ENCODE measurements around the gene WWC1. TPM values are rescaled to one million over a fixed set of nuclear protein-coding genes. Genes with fewer than 3 reads are reported as not detected.
A peak's percentile ranks its signal among the peaks of the same experiment; 100 is the strongest.

Gene WWC1
- total RNA-seq, 1 experiment from 2014 or later = 190 TPM

DNA sequence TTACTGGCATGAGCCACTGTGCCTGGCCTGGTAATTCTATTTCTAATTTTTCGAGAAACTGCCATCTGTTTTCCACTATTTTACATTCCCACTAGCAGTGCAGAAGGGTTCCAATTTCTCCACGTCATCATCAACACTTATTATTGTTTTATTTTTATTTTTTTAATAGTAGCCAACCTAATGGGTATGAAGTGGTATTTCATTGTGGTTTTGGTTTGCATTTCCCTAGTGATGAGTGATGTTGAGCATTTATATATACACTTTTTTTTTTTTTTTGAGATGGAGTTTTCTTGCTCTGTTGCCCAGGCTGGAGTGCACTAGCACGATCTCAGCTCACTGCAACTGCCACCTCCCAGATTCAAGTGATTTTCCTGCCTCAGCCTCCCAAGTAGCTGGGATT lies 28.3 kb downstream of the WWC1 start:
- H3K27ac Mint-ChIP-seq (ENCODE audit: unreplicated experiment) = no peak overlapping the region
- TF ChIP-seq, protein P1, sequence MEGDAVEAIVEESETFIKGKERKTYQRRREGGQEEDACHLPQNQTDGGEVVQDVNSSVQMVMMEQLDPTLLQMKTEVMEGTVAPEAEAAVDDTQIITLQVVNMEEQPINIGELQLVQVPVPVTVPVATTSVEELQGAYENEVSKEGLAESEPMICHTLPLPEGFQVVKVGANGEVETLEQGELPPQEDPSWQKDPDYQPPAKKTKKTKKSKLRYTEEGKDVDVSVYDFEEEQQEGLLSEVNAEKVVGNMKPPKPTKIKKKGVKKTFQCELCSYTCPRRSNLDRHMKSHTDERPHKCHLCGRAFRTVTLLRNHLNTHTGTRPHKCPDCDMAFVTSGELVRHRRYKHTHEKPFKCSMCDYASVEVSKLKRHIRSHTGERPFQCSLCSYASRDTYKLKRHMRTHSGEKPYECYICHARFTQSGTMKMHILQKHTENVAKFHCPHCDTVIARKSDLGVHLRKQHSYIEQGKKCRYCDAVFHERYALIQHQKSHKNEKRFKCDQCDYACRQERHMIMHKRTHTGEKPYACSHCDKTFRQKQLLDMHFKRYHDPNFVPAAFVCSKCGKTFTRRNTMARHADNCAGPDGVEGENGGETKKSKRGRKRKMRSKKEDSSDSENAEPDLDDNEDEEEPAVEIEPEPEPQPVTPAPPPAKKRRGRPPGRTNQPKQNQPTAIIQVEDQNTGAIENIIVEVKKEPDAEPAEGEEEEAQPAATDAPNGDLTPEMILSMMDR (IDR thresholded peaks at IDR 0.05; ENCODE audit: unreplicated experiment) = no peak
- CTCF ChIA-PET = interaction anchor here (0.6 kb wide), 2 partner anchors 96 to 115 kb away, joined by 4 to 6 read pairs; no protein-coding TSS in a partner anchor
- H3K4me3 Mint-ChIP-seq (ENCODE audit: low read depth, unreplicated experiment) = no peak overlapping the region
- intact Hi-C loops (cut with micrococcal nuclease; ENCODE audit: unreplicated experiment) = no loop called here
- peaks cover 75% of the 10 kb centered on the region for H3K36me3 Mint-ChIP-seq (ENCODE audit: insufficient read depth, unreplicated experiment)
- H3K4me1 Mint-ChIP-seq (ENCODE audit: low read depth, unreplicated experiment) = peaks cover 82% of the 10 kb centered on the region
- BruUV-seq (replicated peaks) = no TSS peak
- H3K27me3 Mint-ChIP-seq (ENCODE audit: unreplicated experiment) = no peaks in the 10 kb centered on the region
- H3K9me3 Mint-ChIP-seq (ENCODE audit: low read depth, unreplicated experiment) = no peaks in the 10 kb centered on the region
- DNase-seq = no peak

DNA sequence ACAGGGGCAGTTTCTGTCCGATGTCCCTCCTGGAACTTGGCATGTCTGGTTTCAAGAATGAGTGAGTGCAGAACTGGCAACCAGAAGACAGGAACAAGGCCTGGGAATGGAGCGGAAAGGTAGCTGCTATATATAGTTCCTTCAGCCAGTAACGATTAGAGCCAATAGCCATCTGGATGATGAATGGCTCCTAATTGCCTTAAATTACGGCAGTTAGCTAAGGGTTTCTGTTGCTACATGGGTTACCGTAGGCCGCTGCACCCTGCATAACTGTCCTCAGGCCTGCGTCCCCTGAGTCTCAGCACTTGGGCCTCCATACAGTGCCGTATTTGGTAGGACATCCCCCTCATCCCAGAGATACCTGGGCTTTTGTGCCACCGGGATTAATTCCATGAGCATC lies 29.4 kb downstream of the WWC1 start:
- no peak for DNase-seq
- intact Hi-C loops (cut with micrococcal nuclease; ENCODE audit: unreplicated experiment) = no loop called here
- no peak overlapping the region for H3K4me3 Mint-ChIP-seq (ENCODE audit: low read depth, unreplicated experiment)
- TF ChIP-seq, protein P1 (IDR thresholded peaks at IDR 0.05; ENCODE audit: unreplicated experiment) = no peak
- H3K27me3 Mint-ChIP-seq (ENCODE audit: unreplicated experiment) = no peaks in the 10 kb centered on the region
- no TSS peak for BruUV-seq (replicated peaks)
- peaks cover 70% of the 10 kb centered on the region for H3K36me3 Mint-ChIP-seq (ENCODE audit: insufficient read depth, unreplicated experiment)
- CTCF ChIA-PET = interaction anchor here (0.9 kb wide), 1 partner anchor 25 kb away, joined by 3 read pairs; no protein-coding TSS in a partner anchor
- peaks cover 82% of the 10 kb centered on the region for H3K4me1 Mint-ChIP-seq (ENCODE audit: low read depth, unreplicated experiment)
- H3K9me3 Mint-ChIP-seq (ENCODE audit: low read depth, unreplicated experiment) = no peaks in the 10 kb centered on the region
- peak overlapping the region; percentile 21 for H3K27ac Mint-ChIP-seq (ENCODE audit: unreplicated experiment)

DNA sequence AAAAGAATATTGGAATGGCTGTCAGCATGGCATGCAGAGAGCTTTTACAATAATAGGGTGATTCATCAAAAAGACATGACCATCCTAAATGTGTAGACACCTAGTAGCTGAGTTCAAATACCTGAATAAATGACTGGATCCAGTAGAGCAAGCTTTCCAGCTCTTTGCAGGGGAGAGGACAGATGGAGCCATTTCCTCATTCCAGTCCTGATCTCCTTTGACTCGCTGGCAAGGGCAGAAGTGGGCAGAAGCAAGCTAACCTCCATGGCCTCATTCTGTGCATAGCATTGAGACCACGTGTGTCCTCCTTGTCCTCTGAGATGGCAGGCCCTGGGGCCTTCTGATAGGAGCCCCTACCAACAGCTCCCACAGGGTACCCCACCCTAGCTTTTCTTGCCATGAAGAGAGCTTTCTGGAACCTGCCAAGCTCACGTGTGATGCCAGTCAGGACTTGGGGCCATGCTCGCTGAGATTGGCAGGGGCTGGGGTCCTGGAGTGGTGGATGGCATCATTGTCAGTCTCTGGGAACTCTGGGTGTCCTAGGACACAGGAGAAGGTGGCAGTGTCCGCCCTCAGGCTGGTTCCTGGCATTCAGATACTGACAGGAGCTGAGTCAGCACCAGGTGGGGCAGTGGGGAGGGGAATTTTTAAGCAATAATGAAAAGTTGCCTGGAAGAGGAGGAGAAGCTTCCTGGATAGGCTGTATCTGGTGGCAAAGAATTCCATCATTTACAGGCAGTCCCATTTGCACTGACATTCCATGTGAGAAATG lies 33.6 kb downstream of the WWC1 start:
- peak; percentile 77 for DNase-seq
- intact Hi-C loops (cut with micrococcal nuclease; ENCODE audit: unreplicated experiment) = loop anchor here (1.0 to 2.0 kb wide), 2 partner anchors 8 to 22 kb away; no protein-coding TSS in a partner anchor
- CTCF ChIA-PET = interaction anchor here (0.6 to 8.6 kb wide), 17 partner anchors 9 to 124 kb away, joined by 3 to 75 read pairs (median 3); partner anchors contain the start of gene WWC1
- TF ChIP-seq, protein P1 (IDR thresholded peaks at IDR 0.05; ENCODE audit: unreplicated experiment) = no peak
- BruUV-seq (replicated peaks) = no TSS peak
- Mint-ChIP-seq H3K27ac (ENCODE audit: unreplicated experiment) (peak overlapping the region; percentile 39), H3K4me1 (ENCODE audit: low read depth, unreplicated experiment) (peaks cover 93% of the 10 kb centered on the region), H3K27me3 (ENCODE audit: unreplicated experiment) (no peaks in the 10 kb centered on the region), H3K4me3 (ENCODE audit: low read depth, unreplicated experiment) (peak overlapping the region; percentile 21), H3K9me3 (ENCODE audit: low read depth, unreplicated experiment) (no peaks in the 10 kb centered on the region), H3K36me3 (ENCODE audit: insufficient read depth, unreplicated experiment) (peaks cover 54% of the 10 kb centered on the region)

DNA sequence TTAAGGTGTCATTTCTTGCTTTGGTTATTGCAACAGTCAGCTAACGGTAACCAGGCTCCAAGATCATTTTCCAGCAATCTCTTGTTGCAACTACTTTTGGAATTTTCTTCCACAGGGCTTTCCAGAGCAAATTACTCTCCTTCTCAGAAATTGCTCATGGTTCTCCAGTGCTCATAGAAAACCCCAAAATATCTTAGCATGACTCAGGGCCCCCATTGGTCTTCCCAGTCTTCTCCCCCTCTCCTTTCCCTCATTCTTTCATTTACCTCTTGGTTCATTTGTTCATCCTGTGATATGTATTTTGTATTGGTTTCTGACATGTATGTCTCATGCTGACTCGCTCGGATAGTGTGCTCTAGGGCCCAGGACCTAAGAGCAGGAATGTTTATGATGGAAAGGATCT lies 35.6 kb downstream of the WWC1 start:
- H3K27me3 Mint-ChIP-seq (ENCODE audit: unreplicated experiment) = no peaks in the 10 kb centered on the region
- H3K4me1 Mint-ChIP-seq (ENCODE audit: low read depth, unreplicated experiment) = peaks cover 93% of the 10 kb centered on the region
- CTCF ChIA-PET = interaction anchor here (0.6 to 8.6 kb wide), 5 partner anchors 11 to 570 kb away, joined by 3 to 75 read pairs (median 5); no protein-coding TSS in a partner anchor
- no peaks in the 10 kb centered on the region for H3K9me3 Mint-ChIP-seq (ENCODE audit: low read depth, unreplicated experiment)
- BruUV-seq (replicated peaks) = no TSS peak
- peaks cover 42% of the 10 kb centered on the region for H3K36me3 Mint-ChIP-seq (ENCODE audit: insufficient read depth, unreplicated experiment)
- DNase-seq = no peak
- peak overlapping the region; percentile 45 for H3K4me3 Mint-ChIP-seq (ENCODE audit: low read depth, unreplicated experiment)
- H3K27ac Mint-ChIP-seq (ENCODE audit: unreplicated experiment) = peak overlapping the region; percentile 28
- intact Hi-C loops (cut with micrococcal nuclease; ENCODE audit: unreplicated experiment) = no loop called here
- TF ChIP-seq, protein P1 (IDR thresholded peaks at IDR 0.05; ENCODE audit: unreplicated experiment) = no peak

Data from Calu3 (cell line).